Sigmoid colon (tissue), 4 donors: ENCODE results near the gene AFAP1.

Source experiments
- CTCF ChIP-seq, 4 experiments: fragments of 450-650 bp in 3 of 4; fragments of 200-600 bp in 1 of 4; IDR thresholded peaks; one replicate each; pipeline ENCODE4 v1.5.1; 2016 to 2019; ENCODE audit warnings: antibody characterized with exemption in 4 of 4, mild to moderate bottlenecking in 3 of 4, moderate library complexity in 2 of 4
- EP300 ChIP-seq, 4 donors: sonication (generic); formaldehyde crosslinking; IDR thresholded peaks; one replicate each; pipeline ENCODE4 v1.6.1; 2017; ENCODE audit warnings: antibody characterized with exemption in 4 of 4
- POLR2A ChIP-seq, 2 donors: fragments of 450-650 bp; IDR thresholded peaks; one replicate each; pipeline ENCODE4 v1.6.1; 2016; ENCODE audit warnings: antibody characterized with exemption in 2 of 2, mild to moderate bottlenecking in 2 of 2, moderate library complexity in 2 of 2

DNA sequence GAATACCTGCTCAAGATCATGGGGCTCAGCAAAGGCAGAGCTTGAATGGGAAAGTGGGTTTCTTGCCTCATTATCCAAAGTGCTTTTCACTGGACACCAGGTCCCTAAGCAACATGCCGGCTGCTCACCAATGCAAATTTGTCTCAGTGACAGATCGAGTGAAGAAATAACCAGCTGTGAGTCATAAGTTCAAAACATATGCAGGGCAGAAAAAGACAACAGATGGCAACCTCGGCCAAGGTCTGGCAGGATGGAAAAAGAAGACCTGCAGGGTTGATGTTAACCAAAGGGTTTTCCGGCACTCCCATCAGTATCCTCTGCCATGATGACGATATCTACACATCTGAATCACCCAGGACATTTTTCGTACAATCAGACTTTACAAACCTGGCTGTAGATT lies 124.1 kb downstream of the AFAP1 start:
- TF ChIP-seq CTCF (IDR thresholded peaks at IDR 0.05), result no peak
- no peak for TF ChIP-seq POLR2A (IDR thresholded peaks at IDR 0.05)
- no peak for TF ChIP-seq EP300 (IDR thresholded peaks at IDR 0.05)
